Activated CD8-positive, alpha-beta T cell treated with anti-CD3 and anti-CD28 coated beads for 36 hours (primary cell): ENCODE results near the gene DCUN1D2. TPM values are rescaled to one million over a fixed set of nuclear protein-coding genes. Genes with fewer than 3 reads are reported as not detected.

Source experiments
- ATAC-seq: fragments of 200-7000 bp; cut with Tn5 transposase; one replicate; pipeline ENCODE4 v1.10.0; 2021; ENCODE audit warnings: mild to moderate bottlenecking, moderate library complexity
- CTCF ChIA-PET: fragments of 350-600 bp; sonication (Branson Sonifier 250); formaldehyde crosslinking; loops from one replicate; lab custom pipeline; 2021; ENCODE audit warnings: antibody characterized with exemption; lab: Charles Lee
- POLR2A ChIA-PET: fragments of 350-600 bp; sonication (Branson Sonifier 250); formaldehyde crosslinking; loops from one replicate; lab custom pipeline; 2021; ENCODE audit warnings: antibody characterized with exemption; lab: Charles Lee
- DNase-seq: peaks from one replicate; pipeline ENCODE4 v3.0.0-alpha.2; 2020
- H3K27ac Mint-ChIP-seq: one replicate; pipeline ENCODE4 v1.8.0; 2021; ENCODE audit warnings: mild to moderate bottlenecking, mixed read lengths
- H3K27me3 Mint-ChIP-seq: one replicate; pipeline ENCODE4 v1.8.0; 2021; ENCODE audit warnings: mixed read lengths
- H3K36me3 Mint-ChIP-seq: one replicate; pipeline ENCODE4 v1.8.0; 2021; ENCODE audit warnings: low read depth, mixed read lengths
- H3K4me1 Mint-ChIP-seq: one replicate; pipeline ENCODE4 v1.8.0; 2021; ENCODE audit warnings: low read depth, mixed read lengths
- H3K4me3 Mint-ChIP-seq: one replicate; pipeline ENCODE4 v1.8.0; 2021; ENCODE audit warnings: mild to moderate bottlenecking, moderate library complexity, mixed read lengths
- H3K9me3 Mint-ChIP-seq: one replicate; pipeline ENCODE4 v1.8.0; 2021; ENCODE audit warnings: mixed read lengths
- CTCF ChIP-seq: fragments of 200-600 bp; IDR thresholded peaks from one replicate; pipeline ENCODE4 v1.8.0; 2022; ENCODE audit warnings: antibody characterized with exemption, mild to moderate bottlenecking
- intact Hi-C: fragments of 100-400 bp; cut with micrococcal nuclease; formaldehyde crosslinking; loops from one replicate; pipeline ENCODE4 v1.10.0; 2022
- total RNA-seq, 2 experiments: library from RNA; stranded (reverse); gene quantifications; one replicate each; pipeline ENCODE4 v1.2.3, GENCODE V29; 2021

Gene DCUN1D2
- total RNA-seq, 2 experiments from 2014 or later = 13.4 to 14.7 TPM

- peaks cover 5% of the 10 kb centered on the region for H3K27me3 Mint-ChIP-seq
- ChIA-PET POLR2A (no interaction called here), CTCF (no interaction called here)
- H3K9me3 Mint-ChIP-seq = no peaks in the 10 kb centered on the region
- no peaks in the 10 kb centered on the region for H3K36me3 Mint-ChIP-seq
- intact Hi-C loops = no loop called here
- H3K27ac Mint-ChIP-seq = no peak overlapping the region
- TF ChIP-seq CTCF = no peak
- DNase-seq (no peak), ATAC-seq (no peak)
- no peaks in the 10 kb centered on the region for H3K4me1 Mint-ChIP-seq
- no peak overlapping the region for H3K4me3 Mint-ChIP-seq
These were observed 82.7 kb downstream of the DCUN1D2 start for GRCh38 chr13:113407531-113408393.

GRCh38 chr13:113407103-113407530 is 83.4 kb downstream of the DCUN1D2 start:
- TF ChIP-seq CTCF = no peak
- Mint-ChIP-seq H3K4me1 (no peaks in the 10 kb centered on the region), H3K27ac (no peak overlapping the region)

GRCh38 chr13:113406321-113407102 is 84.0 kb downstream of the DCUN1D2 start:
- Mint-ChIP-seq H3K27me3 (peaks cover 5% of the 10 kb centered on the region), H3K9me3 (no peaks in the 10 kb centered on the region), H3K4me3 (no peak overlapping the region), H3K36me3 (no peaks in the 10 kb centered on the region), H3K27ac (no peak overlapping the region), H3K4me1 (no peaks in the 10 kb centered on the region)
- TF ChIP-seq CTCF = no peak
- ATAC-seq = no peak
- ChIA-PET POLR2A (no interaction called here), CTCF (no interaction called here)
- intact Hi-C loops = no loop called here
- DNase-seq = no peak

More at GRCh38 chr13:113407103-113407530, 83.4 kb downstream of the DCUN1D2 start:
- DNase-seq = no peak
- Mint-ChIP-seq H3K27me3 (peaks cover 5% of the 10 kb centered on the region), H3K9me3 (no peaks in the 10 kb centered on the region), H3K36me3 (no peaks in the 10 kb centered on the region), H3K4me3 (no peak overlapping the region)
- intact Hi-C loops = no loop called here
- ChIA-PET CTCF (no interaction called here), POLR2A (no interaction called here)
- no peak for ATAC-seq

Other genes with a start within 250 kb of the DCUN1D2 start
- gene LAMP1, start 193.5 kb downstream of the DCUN1D2 start, total RNA-seq = 10 to 100 TPM; 37.0 to 42.6 TPM
- not detected for gene GRTP1, start 126.6 kb downstream of the DCUN1D2 start, total RNA-seq
- gene ADPRHL1, start 37.2 kb downstream of the DCUN1D2 start, total RNA-seq = under 1 TPM; 0.23 to 0.36 TPM
- 100 to 1,000 TPM; 174 to 184 TPM for gene TFDP1, start 94.0 kb upstream of the DCUN1D2 start, total RNA-seq
- gene ATP4B, start 167.5 kb upstream of the DCUN1D2 start, total RNA-seq = not detected
- under 1 TPM; 0.07 to 0.09 TPM for gene GRK1, start 176.5 kb upstream of the DCUN1D2 start, total RNA-seq